ENCODE data around the gene RIPOR3. TPM values are rescaled to one million over a fixed set of nuclear protein-coding genes. Genes with fewer than 3 reads are reported as not detected.

RIPOR3 gene
- total RNA-seq, 6 donors from 2014 or later, result 2.1 to 36.7 (median 5.1) TPM

DNA sequence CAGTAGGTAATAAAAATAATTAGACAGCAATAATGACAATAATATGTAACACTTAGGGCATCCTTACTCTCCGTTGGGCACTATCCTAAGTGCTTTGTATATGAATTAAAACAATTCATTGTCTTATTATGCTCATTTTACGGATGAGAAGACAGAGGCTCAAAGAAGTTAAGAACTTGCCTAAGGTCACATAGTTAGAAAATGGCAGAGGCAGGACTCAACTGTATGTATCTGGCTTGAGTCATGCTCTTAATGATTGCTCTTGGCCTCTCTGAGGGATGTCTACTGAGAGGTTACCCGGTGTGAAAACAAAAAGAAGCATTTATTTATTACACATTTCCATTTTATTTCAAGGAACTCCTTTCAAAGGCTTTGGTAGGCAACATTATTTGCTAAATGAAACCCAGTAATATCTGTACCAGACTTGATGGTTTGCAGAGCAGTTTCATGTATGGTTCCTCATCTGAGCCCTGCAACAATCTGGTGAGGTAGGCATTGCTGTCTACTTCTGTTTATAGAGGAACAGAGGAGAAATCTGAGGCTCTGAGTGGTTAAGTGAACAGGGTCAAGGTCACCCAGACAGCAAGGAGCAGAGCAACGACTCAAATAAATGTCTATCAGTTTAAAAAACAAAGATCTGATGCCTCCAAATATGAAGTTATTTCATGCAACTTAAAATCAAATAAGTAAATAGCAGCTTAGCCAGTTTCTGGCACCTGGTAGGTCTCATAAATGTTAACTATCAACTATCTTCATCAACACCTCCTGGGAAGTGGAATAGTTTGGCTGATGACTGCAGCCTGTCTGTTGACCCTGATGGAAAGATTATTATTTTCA is 35.8 kb upstream of the RIPOR3 start:
- Histone ChIP-seq H3K27ac (peak overlapping the region in 3 of 4 donors; percentile 73 to 90 (median 88)), H3K36me3 (no peaks in the 10 kb centered on the region), H3K27me3 (no peaks in the 10 kb centered on the region), H3K4me1 (peaks cover 19 to 43% (median 36%) of the 10 kb centered on the region in 4 donors), H3K9me3 (no peaks in the 10 kb centered on the region), H3K4me3 (no peak overlapping the region)
- DNase-seq (no peak), ATAC-seq (ENCODE audit: low FRiP score in 2 of 2) (no peak)
- TF ChIP-seq POLR2A (IDR thresholded peaks at IDR 0.05), result no peak
- TF ChIP-seq, protein P1, sequence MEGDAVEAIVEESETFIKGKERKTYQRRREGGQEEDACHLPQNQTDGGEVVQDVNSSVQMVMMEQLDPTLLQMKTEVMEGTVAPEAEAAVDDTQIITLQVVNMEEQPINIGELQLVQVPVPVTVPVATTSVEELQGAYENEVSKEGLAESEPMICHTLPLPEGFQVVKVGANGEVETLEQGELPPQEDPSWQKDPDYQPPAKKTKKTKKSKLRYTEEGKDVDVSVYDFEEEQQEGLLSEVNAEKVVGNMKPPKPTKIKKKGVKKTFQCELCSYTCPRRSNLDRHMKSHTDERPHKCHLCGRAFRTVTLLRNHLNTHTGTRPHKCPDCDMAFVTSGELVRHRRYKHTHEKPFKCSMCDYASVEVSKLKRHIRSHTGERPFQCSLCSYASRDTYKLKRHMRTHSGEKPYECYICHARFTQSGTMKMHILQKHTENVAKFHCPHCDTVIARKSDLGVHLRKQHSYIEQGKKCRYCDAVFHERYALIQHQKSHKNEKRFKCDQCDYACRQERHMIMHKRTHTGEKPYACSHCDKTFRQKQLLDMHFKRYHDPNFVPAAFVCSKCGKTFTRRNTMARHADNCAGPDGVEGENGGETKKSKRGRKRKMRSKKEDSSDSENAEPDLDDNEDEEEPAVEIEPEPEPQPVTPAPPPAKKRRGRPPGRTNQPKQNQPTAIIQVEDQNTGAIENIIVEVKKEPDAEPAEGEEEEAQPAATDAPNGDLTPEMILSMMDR (IDR thresholded peaks at IDR 0.05), result no peak
- TF ChIP-seq EP300 (IDR thresholded peaks at IDR 0.05), result no peak
- no peak for TF ChIP-seq POLR2AphosphoS5 (IDR thresholded peaks at IDR 0.05)
- 67 to 73% methylated on average over 4 of the region's 4 CpGs for WGBS, 2 donors

DNA sequence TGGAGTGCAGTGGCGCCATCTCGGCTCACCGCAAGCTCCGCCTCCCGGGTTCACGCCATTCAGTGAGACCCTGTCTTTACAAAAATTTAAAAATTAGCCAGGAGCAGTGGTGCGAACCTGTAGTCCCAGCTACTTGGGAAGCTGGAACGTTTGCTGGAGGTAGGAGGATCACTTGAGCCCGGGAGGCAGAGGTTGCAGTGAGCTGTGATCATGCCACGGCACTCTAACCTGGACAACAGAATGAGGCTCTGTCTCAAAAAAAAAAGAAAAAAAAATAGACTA is 34.3 kb upstream of the RIPOR3 start:
- Histone ChIP-seq H3K27me3 (no peaks in the 10 kb centered on the region), H3K36me3 (no peaks in the 10 kb centered on the region), H3K4me1 (peaks cover 12 to 35% (median 30%) of the 10 kb centered on the region in 4 donors), H3K4me3 (no peak overlapping the region), H3K9me3 (no peaks in the 10 kb centered on the region), H3K27ac (peak overlapping the region in 1 of 4 donors; percentile 47)
- 90 to 91% methylated on average over 10 of the region's 10 CpGs for WGBS, 2 donors
- TF ChIP-seq, protein P1 (IDR thresholded peaks at IDR 0.05), result no peak
- no peak for TF ChIP-seq POLR2AphosphoS5 (IDR thresholded peaks at IDR 0.05)
- TF ChIP-seq POLR2A (IDR thresholded peaks at IDR 0.05), result no peak
- no peak for TF ChIP-seq EP300 (IDR thresholded peaks at IDR 0.05)
- ATAC-seq (ENCODE audit: low FRiP score in 2 of 2), result no peak
- DNase-seq, result no peak

DNA sequence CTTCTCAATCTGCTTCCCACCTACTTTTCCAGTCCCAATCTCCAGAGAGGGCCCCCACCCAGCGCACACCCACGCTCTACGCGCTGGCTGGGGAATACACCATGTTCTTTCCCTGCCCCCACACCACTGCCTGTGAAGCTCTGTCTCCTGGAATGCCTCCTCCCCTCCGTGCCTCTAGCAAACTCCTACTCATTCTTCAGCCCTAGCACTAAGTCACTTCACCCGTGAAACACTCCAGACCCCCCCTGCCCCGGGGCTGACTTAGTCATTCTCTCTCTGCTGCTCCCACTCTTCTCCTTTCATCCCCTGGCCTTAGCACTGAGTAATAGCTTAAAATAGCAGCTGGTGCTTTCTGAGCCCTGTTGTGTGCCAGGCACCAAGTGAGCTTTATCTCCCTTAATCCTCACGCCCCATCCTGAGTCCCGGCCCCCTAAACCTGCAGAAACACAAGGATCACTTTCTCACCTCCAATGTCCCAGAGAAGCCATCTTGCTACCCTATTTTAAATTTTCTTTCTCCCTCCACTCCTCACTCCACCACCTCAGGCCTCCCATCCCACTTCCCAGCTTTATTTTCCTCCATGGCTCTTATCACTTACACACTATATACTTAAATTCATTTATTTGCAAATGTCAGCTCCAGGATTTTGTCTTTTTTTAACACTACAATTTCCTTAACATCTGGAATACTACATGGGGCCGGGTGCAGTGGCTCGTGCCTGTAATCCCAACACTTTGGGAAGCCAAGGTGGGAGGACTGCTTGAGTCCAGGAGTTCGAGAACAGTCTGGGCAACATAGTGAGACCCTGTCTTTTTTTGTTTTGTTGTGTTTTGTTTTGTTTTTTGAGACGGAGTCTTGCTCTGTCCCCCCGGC is 33.7 kb upstream of the RIPOR3 start:
- Histone ChIP-seq H3K36me3 (no peaks in the 10 kb centered on the region), H3K4me3 (no peak overlapping the region), H3K27ac (peak overlapping the region in 2 of 4 donors; percentile 47 to 57), H3K4me1 (peaks cover 6 to 30% (median 25%) of the 10 kb centered on the region in 4 donors), H3K27me3 (no peaks in the 10 kb centered on the region), H3K9me3 (no peaks in the 10 kb centered on the region)
- WGBS, 2 donors, result 55 to 56% methylated on average over 14 of the region's 14 CpGs
- TF ChIP-seq EP300 (IDR thresholded peaks at IDR 0.05) (peak in 1 of 4 donors; percentile 51), POLR2AphosphoS5 (IDR thresholded peaks at IDR 0.05) (peak in 1 of 2 donors; percentile 39), POLR2A (IDR thresholded peaks at IDR 0.05) (no peak)
- TF ChIP-seq, protein P1 (IDR thresholded peaks at IDR 0.05), result no peak
- peak in 1 of 2 donors; percentile 72 for DNase-seq
- ATAC-seq (ENCODE audit: low FRiP score in 2 of 2), result peak; percentile 61 to 83

DNA sequence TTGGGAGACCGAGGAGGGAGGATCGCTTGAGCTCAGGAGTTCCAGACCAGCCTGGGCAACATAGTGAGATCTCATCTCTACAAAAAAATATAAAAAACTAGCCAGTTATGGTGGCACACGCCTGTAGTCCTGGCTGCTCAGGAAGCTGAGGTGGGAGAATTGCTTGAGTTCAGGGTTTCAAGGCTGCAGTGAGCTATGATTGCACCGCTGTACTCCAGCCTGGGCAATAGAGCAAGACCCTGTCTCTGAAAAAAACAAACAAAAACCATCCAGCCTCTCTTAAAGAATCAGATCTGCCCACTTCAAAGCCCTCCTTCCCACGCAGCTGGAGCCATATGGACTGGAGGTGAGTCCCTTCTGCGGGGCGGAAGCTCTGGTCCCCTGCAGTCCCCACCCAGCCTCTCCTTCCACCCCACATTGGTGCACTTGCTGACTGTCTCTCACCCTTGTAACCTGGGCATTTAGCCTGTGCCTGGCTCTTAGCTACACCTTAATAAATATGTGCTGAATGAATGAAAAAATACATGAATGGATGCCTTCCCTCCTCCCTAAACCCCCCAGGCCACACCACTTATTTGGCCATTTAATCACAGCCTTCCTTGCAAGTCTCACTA is 32.9 kb upstream of the RIPOR3 start:
- no peaks in the 10 kb centered on the region for H3K36me3 ChIP-seq
- H3K9me3 ChIP-seq, result no peaks in the 10 kb centered on the region
- H3K27ac ChIP-seq, result peak overlapping the region in 2 of 4 donors; percentile 47 to 57
- no peak for DNase-seq
- 87 to 89% methylated on average over 7 of the region's 7 CpGs for WGBS, 2 donors
- TF ChIP-seq POLR2A (IDR thresholded peaks at IDR 0.05) (no peak), POLR2AphosphoS5 (IDR thresholded peaks at IDR 0.05) (no peak), EP300 (IDR thresholded peaks at IDR 0.05) (no peak)
- TF ChIP-seq, protein P1 (IDR thresholded peaks at IDR 0.05), result no peak
- H3K27me3 ChIP-seq, result no peaks in the 10 kb centered on the region
- ATAC-seq (ENCODE audit: low FRiP score in 2 of 2), result no peak
- peaks cover 0 to 21% (median 16%) of the 10 kb centered on the region in 4 donors for H3K4me1 ChIP-seq
- no peak overlapping the region for H3K4me3 ChIP-seq
